ENCODE results near the gene JOSD1. TPM values are rescaled to one million over a fixed set of nuclear protein-coding genes. Genes with fewer than 3 reads are reported as not detected.

The JOSD1 gene
- total and polyA plus RNA-seq, 2 experiments from 2014 or later: 18.6 to 104 TPM

GRCh38 chr22:38731703-38732161 lies 31.0 kb upstream of the JOSD1 start:
- 83% methylated on average over 6 of the region's 6 CpGs for WGBS (ENCODE audit: low lambda C conversion rate, missing lambda C conversion rate)
- H3K4me2 ChIP-seq: no peak overlapping the region
- H3K9me2 ChIP-seq (replicated peaks; ENCODE audit: insufficient read depth): no peaks in the 10 kb centered on the region
- H3K9me3 ChIP-seq (ENCODE audit: low read depth): no peaks in the 10 kb centered on the region
- no peaks in the 10 kb centered on the region for H3K36me3 ChIP-seq (replicated peaks; ENCODE audit: insufficient read depth, low read depth)
- no peaks in the 10 kb centered on the region for H3K4me1 ChIP-seq (ENCODE audit: insufficient read depth)
- DNase-seq (ENCODE audit: low spot score): no peak
- H3K4me3 ChIP-seq: no peak overlapping the region
- H3K79me2 ChIP-seq: no peaks in the 10 kb centered on the region
- no peaks in the 10 kb centered on the region for H4K20me1 ChIP-seq (ENCODE audit: insufficient read depth, poor library complexity, severe bottlenecking)
- H2AFZ ChIP-seq: no peak overlapping the region
- TF ChIP-seq EZH2 (IDR thresholded peaks at IDR 0.05; ENCODE audit: borderline replicate concordance) (no peak), EZH2phosphoT487 (IDR thresholded peaks at IDR 0.05; ENCODE audit: low read depth, severe bottlenecking, unreplicated experiment) (no peak), CTCF (IDR thresholded peaks at IDR 0.05; ENCODE audit: poor library complexity) (no peak)
- no peaks in the 10 kb centered on the region for H3K27me3 ChIP-seq
- H3K27ac ChIP-seq: no peak overlapping the region

- DNase-seq (ENCODE audit: low spot score): no peak
- WGBS (ENCODE audit: low lambda C conversion rate, missing lambda C conversion rate): 98% methylated on average over 13 of the region's 13 CpGs
- H3K36me3 ChIP-seq (replicated peaks; ENCODE audit: insufficient read depth, low read depth): no peaks in the 10 kb centered on the region
- H3K4me1 ChIP-seq (ENCODE audit: insufficient read depth): no peaks in the 10 kb centered on the region
- TF ChIP-seq EZH2 (IDR thresholded peaks at IDR 0.05; ENCODE audit: borderline replicate concordance): no peak
- no peak for TF ChIP-seq CTCF (IDR thresholded peaks at IDR 0.05; ENCODE audit: poor library complexity)
- TF ChIP-seq EZH2phosphoT487 (IDR thresholded peaks at IDR 0.05; ENCODE audit: low read depth, severe bottlenecking, unreplicated experiment): no peak
- no peak overlapping the region for H3K4me2 ChIP-seq
- H3K27ac ChIP-seq: no peak overlapping the region
- no peaks in the 10 kb centered on the region for H3K9me3 ChIP-seq (ENCODE audit: low read depth)
- H4K20me1 ChIP-seq (ENCODE audit: insufficient read depth, poor library complexity, severe bottlenecking): no peaks in the 10 kb centered on the region
- H2AFZ ChIP-seq: no peak overlapping the region
- H3K9me2 ChIP-seq (replicated peaks; ENCODE audit: insufficient read depth): no peaks in the 10 kb centered on the region
- no peaks in the 10 kb centered on the region for H3K79me2 ChIP-seq
- no peaks in the 10 kb centered on the region for H3K27me3 ChIP-seq
- no peak overlapping the region for H3K4me3 ChIP-seq
Measured at GRCh38 chr22:38730411-38730871, 29.7 kb upstream of the JOSD1 start.

- H3K36me3 ChIP-seq (replicated peaks; ENCODE audit: insufficient read depth, low read depth): no peaks in the 10 kb centered on the region
- no peak for DNase-seq (ENCODE audit: low spot score)
- H3K4me3 ChIP-seq: no peak overlapping the region
- no peak overlapping the region for H3K27ac ChIP-seq
- H2AFZ ChIP-seq: no peak overlapping the region
- no peaks in the 10 kb centered on the region for H3K9me3 ChIP-seq (ENCODE audit: low read depth)
- no peaks in the 10 kb centered on the region for H3K4me1 ChIP-seq (ENCODE audit: insufficient read depth)
- 96% methylated on average over 6 of the region's 6 CpGs for WGBS (ENCODE audit: low lambda C conversion rate, missing lambda C conversion rate)
- no peak overlapping the region for H3K4me2 ChIP-seq
- H3K79me2 ChIP-seq: no peaks in the 10 kb centered on the region
- no peaks in the 10 kb centered on the region for H4K20me1 ChIP-seq (ENCODE audit: insufficient read depth, poor library complexity, severe bottlenecking)
- TF ChIP-seq EZH2phosphoT487 (IDR thresholded peaks at IDR 0.05; ENCODE audit: low read depth, severe bottlenecking, unreplicated experiment) (no peak), CTCF (IDR thresholded peaks at IDR 0.05; ENCODE audit: poor library complexity) (no peak), EZH2 (IDR thresholded peaks at IDR 0.05; ENCODE audit: borderline replicate concordance) (no peak)
- H3K27me3 ChIP-seq: no peaks in the 10 kb centered on the region
- H3K9me2 ChIP-seq (replicated peaks; ENCODE audit: insufficient read depth): no peaks in the 10 kb centered on the region
Measured at GRCh38 chr22:38729946-38730345, 29.2 kb upstream of the JOSD1 start.
